K562 (cell line): Measurements from ENCODE around the gene KCTD6.

Experiments
- MAFF ChIP-seq: IDR thresholded peaks from 2 replicates; pipeline ENCODE4 v1.6.1; 2012; ENCODE audit warnings: low read length, improper control_type of control experiment
- ZFPM2 ChIP-seq: fragments of 250-450 bp; sonication (Bioruptor Pico); IDR thresholded peaks from 2 replicates; pipeline ENCODE4 v1.5.1; 2022; ENCODE audit warnings: mild to moderate bottlenecking

DNA sequence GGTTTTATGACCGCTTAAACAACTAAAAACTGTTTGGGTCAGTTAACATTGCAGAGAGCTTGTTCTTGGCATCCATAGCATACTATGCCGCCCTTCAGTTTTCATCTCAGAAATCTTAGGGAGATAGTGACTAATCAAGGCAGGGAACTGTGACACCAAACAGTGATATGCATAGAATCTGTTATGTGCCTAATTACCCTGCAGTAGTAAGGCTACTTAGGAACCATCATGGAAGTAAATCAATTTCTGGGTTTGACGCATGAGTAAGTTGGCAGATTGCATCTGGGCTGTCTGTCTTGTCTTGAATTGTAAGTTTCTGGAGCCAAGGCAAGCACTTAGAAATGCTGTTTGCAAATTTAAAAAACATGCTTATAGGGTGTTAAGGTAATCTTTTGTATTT is 22.5 kb downstream of the KCTD6 start:
- TF ChIP-seq ZFPM2 (CRISPR knock-in tag) (no peak), MAFF (no peak)
